HS-5 (cell line): ENCODE data around the gene UBE2E2.

ENCODE experiments used
- DNase-seq: peaks from one replicate; pipeline ENCODE4 v3.0.0-alpha.2; 2012; ENCODE audit warnings: low read depth

UBE2E2 gene

DNA sequence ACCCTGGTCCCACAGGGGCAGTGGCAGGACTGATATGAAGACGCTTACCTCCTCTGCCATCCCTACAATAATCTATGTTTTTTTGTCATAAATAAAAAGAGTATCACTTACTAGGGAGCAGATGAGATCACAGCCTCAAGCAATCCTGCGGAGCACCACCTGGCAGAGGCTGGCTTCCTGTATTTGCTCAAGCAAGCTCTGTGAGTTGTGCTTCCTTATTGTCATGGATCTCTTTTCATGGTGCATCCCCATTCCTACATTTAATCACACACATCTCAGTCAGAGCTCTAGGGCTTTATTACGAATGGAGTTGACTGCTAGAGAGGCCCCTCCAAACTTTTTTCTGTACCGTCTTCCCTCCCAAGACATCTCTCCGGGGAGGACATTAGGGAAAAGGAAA is 186.0 kb downstream of the UBE2E2 start:
- DNase-seq = no peak

GRCh38 chr3:23389686-23390085 is 186.6 kb downstream of the UBE2E2 start:
- DNase-seq = no peak

GRCh38 chr3:23390446-23390845 is 187.3 kb downstream of the UBE2E2 start:
- no peak for DNase-seq

- DNase-seq = no peak
Observed at GRCh38 chr3:23390989-23391553, 187.9 kb downstream of the UBE2E2 start.

DNA sequence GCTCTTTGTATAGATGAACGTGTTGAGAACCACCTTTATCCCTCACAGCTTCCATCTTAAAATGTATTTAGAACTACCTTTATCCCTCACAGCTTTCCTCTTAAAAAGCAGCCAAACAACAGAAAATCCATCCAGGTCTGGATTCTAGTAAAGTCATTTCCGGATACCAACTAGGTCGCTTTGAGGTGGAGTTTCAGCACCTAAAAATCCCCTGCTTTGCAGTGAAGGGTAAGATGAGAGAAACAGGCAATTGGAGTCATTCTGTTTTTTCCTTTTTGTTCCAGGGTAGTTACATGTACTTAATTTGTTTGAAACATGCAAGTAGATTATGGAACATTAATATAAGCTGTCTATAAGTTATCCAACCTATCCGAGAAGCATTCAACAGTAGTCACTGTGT is 192.0 kb downstream of the UBE2E2 start:
- DNase-seq = no peak

DNA sequence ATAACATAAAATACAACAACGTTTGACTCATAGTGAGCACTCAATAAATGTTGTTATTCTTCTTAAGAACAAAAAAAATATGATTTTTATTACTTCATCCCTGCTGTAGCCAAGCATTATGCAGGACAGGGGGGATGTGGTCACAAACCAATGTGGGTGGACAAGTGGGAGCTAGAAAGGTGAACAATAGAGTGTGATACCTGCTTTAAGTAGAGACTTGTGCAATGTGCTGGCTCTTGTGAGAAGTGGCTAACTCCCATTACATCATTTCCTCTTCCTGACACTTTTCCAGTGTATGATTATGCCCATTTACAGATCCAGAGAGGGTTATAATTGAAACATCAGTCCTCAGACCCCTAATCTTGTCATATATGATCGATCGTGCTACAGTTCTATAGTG is 193.6 kb downstream of the UBE2E2 start:
- DNase-seq = no peak

- DNase-seq = no peak
Observed at GRCh38 chr3:23399221-23399620, 196.1 kb downstream of the UBE2E2 start.

DNA sequence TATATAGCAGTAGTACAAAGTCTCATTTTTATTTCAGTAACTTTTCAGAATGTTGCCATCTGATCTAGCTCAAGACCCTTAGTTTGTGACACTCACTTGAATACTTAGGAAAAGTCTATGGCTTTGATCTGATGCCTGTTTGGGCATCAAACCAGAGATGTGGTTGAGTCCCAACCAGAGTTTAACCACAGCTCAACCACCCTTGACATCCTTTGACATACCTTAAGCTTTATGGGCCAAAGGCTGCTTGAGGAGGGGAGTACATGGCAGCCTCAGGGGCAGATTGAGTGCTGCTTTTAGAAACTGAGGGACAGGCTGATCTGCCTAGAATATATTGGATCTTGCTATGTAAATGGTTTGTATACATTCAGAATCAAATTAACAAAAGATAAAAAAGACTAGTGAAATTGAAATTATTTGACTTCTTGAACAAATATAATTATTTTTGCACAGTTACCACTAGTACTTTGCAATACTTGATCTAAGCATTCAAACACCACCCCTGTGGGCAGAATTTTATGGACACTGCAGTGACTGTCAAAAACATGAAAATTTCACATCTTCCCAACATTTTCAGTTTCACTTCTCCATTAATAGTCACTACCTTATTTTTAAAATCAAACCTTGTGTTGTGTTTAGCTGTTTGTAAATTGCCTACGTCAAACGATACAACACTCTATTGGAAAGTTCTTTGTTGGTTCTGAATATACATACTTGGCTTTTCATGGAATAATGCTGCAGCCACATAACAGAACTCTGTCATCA is 199.8 kb downstream of the UBE2E2 start:
- no peak for DNase-seq

GRCh38 chr3:23404246-23404645 is 201.1 kb downstream of the UBE2E2 start:
- DNase-seq = no peak

DNA sequence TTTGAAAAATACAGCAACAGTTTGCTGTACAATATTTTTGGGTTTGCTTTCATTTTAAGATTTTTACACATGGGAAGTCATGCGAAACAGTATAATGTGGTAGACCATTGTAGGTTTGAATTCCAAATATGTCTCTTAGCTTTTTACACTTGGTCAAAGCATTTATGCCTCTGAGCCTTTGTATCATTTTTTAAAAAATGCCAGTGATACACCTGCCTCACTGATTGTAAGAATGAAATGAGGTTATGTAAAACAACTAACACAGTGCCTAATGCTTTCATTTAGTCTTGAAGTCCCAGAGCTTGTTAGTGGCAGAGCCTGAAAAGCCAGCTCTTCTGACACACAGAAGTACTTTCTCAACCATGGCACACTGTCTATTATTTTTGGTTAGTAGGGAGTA is 202.0 kb downstream of the UBE2E2 start:
- no peak for DNase-seq

GRCh38 chr3:23406601-23407000 is 203.5 kb downstream of the UBE2E2 start:
- no peak for DNase-seq

DNA sequence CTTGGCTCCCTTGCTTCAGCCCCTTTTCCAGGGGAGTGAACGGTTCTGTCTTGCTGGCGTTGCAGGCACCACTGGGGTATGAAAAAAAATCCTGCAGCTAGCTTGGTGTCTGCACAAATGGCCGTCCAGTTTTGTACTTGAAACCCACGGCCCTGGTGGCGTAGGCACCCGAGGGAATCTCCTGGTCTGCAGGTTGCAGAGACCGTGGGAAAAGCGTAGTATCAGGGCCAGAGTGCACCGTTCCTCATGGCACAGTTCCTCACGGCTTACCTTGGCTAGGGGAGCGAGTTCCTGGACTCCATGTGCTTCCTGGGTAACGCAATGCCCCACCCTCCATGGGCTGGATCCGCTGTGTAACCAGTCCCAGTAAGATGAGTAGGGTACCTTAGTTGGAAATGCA is 214.9 kb downstream of the UBE2E2 start:
- no peak for DNase-seq

- no peak for DNase-seq
Observed at GRCh38 chr3:23421811-23422516, 218.8 kb downstream of the UBE2E2 start.

GRCh38 chr3:23422517-23422851 is 219.4 kb downstream of the UBE2E2 start:
- no peak for DNase-seq

- DNase-seq = no peak
Observed at GRCh38 chr3:23425410-23425809, 222.3 kb downstream of the UBE2E2 start.

DNA sequence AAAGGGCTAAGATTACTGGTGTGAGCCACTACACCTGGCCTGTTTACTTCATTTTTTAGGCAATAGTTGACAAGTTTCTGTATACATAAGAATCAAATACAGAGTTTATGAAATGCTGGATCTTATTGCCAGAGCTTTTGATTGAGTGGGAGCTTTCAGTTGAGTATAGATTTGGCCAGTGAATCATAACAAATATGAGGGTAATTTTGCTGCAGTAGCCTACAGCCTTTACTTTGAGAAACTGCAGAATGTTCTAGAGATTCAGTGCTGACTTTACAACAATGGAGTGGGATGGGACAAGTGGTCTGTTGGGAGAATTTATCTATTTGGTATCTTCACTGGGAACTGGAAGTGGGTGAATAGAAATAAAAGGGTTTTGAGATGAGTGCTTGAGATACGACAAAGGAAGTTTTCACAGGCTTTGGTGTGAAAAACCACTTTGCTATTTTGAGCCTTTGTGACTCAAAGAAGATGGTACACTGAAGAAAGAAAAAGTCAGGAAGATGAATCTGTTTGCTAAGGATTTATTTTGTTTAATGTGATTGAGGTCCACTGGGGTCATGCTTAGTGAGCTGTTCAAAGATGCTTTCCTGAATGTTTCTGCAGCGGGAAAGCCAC is 227.8 kb downstream of the UBE2E2 start:
- no peak for DNase-seq

DNA sequence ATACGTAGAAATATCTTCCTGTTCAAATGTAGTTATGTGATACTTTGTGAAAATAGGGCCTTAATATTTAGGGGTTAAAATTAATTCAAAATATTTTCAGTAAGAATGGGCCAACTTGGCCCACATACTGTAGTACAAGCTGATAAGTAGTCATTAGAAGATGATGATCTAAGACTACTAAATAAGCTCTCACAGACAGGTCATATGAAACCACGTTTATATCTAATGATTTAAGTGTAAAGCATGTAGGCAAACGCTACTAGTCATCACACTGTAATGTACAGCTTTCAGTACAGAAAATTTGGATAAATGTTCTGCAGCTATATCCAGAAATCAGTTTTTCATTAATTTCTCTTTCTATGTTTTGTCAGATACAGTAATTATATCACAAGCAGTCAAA is 228.6 kb downstream of the UBE2E2 start:
- DNase-seq = no peak

DNA sequence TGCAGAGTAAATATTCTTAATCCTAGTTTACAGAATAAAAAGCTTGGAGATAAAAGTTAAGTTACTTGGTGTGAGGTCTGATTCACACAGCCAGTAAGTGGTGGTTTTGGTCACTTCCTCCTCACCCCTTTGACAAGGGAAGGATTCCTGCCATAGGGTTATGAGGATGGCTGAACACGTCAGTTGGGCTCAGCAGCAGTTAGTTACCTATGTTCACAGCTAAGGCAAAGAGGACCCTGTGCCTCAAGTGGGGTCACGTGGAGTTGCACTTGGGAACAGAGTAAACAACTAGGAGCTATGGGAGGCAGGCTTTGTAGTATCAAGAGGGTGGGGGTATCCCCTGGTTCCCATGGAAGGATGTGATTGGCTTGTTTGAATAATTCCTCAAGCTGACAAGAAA is 232.2 kb downstream of the UBE2E2 start:
- no peak for DNase-seq

DNA sequence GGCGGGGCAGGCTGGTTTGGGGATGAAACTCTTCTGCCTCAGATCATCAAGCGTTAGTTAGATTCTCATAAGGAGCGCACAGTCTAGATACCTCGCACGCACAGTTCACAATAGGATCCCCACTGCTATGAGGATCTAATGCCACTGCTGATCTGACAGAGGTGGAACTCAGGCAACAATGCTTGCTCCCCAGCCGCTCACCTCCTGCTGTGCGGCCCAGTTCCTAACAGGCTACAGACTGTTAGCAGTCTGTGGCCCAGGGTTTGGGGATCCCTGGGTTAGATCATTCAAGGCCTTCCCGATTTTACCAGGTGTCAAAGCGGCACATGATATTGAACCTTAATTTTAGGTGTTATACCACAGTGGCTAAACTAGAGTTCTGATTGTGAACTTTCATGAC is 232.8 kb downstream of the UBE2E2 start:
- DNase-seq = no peak

DNA sequence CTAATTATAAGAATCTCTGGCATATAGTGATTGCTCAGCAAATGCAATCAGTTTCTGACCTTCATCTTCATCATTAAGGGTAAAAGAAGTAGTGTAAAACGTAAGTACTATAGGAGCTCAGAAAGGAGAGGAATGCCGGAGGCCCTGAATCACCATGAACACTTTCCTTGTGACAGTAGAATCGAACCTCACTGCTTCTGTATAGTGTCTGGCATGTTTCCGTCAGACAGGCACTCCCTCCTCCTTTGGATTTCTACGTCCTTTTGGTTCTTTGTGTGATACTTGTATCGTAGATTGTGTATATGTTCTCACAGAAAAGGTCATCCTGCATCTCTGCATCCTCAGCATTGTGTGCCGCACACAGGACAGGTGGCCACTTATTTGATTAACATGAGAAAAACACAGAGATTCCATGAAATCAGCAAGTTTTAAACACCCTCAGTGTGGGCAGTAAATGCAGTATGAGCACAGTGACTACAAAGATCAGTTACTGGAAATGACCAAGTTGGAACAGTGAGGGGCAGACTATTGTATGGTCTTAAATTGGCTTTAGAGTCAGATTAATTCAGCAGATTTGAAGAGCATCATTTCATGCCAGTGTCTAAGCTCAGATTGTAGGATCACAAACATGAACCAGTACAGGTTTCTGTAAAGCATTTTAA is 234.5 kb downstream of the UBE2E2 start:
- no peak for DNase-seq

DNA sequence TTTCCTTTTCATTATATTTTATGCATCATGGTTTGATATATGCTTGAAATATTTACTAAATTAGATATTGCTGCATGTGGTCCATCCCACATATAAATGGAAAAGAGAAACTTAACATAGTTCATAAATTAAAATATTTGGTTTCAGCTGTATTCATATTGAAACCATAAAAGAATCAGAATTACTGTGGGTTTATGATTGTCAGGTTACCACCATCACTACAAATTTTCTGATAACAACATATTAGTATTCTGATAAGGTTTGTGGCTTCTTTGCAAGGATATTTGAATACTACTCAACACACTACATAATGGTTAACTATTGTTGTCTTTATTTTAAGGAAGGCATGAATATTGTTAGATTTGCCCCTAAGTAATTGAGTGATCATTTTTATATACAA is 235.5 kb downstream of the UBE2E2 start:
- no peak for DNase-seq

GRCh38 chr3:23439080-23439479 is 236.0 kb downstream of the UBE2E2 start:
- DNase-seq = no peak
